ENCODE measurements around the gene QTRT2.

QTRT2 gene

DNA sequence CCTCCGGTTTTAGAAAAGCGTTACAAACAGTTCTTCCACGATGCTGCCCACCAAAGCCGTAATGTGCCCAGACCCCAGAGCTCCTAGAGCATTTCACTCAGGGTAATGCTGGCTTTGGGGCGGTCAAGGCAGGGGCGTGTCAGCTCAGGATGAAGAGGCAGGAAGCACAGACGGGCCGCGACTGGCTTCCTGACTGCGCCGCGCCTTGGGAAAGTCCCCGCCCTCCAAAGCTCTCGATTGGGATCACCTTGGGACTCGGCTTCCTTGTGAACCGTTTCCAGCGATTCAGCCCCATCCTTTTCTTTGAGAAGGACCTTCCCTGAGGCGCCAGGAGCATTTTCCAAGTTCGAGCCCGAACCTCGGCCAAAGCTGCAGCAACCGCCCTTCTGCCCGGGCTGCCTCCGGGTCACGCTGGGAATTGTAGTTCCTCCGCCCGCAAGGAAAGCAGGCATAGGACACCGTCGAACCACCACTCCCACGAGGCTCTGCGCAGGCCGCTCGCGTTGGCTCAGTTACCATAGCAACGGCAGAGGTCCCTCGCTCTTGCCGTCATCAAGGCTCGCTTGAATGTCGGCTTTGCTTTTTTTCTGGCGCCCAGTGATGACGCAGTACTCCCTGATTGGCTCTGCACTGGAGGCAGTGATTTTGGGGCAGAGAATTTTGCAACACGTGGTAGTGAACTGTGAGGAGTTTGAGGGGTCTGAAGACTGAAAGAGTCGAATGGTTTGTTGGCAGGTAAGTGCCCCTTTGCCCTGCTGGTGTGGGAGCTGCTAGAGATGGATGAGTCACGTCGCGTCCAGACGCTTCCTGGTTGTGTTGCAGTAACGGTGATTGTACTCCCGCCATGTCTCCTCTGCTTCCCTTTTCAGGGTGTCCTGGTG, at the start of gene QTRT2, which contains the start of gene CCDC191:
QTRT2 (plus strand) TSS at position 608 of the 881 bp plus-strand sequence. CDS start 8,521 bp downstream, outside the sequence.
CCDC191 (minus strand) TSS at position 397 of the 881 bp plus-strand sequence; CDS start at position 337, 60 bp downstream.
- peak; percentile 100 for DNase-seq

DNA sequence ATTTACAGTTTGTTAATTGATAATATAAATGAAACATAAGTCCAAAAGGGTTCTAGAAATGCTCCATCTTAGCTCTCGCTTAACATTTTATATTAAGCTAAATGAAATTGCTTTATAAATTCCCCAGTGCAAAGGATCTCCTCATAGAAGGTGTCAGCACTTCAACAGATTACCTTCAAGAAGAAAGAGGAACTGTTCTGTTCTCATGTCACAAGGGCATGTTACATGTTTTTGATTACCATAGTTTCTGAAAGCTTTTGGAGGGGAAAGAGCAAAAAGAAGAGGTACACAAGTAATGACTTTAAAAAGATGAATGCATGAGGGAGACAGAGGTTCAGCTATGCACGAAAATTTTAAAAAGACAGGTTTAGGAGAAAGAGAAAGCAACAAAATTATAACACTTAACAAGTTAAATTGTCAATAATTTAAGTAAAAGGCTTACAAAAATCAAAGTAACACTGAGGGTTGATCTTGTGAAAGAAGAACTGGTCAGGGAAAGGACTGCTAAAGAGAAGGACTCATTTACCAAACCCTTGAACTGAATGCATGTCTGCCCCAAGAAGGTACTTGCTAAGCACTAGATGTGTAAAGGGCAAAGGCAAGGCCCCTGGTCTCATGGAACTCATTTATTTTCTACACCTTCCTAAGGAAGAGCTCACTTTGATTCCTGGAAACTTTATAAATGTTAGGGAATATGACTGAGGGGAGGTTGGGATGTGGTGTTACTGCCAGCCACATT, 45.3 kb upstream of the QTRT2 start:
- no peak for DNase-seq

DNA sequence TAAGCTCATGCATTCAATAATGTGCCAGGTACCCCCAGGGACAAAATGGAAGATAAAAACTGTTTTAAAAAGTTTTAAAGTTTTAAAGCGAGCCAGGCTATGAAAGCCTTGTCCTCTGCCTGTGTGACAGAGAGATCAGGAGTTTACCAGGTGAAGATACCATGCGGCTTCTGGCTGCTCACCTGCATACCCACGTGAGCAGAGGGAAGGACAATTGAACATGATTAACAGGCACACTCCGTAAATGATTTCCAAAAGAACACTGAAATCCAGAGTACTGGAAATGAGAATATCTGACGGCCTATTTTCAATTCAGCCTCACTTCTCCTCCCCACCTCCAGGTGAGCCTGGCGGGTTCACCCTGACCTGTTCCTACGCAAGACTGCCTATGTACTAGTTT, 42.3 kb upstream of the QTRT2 start:
- no peak for DNase-seq

DNA sequence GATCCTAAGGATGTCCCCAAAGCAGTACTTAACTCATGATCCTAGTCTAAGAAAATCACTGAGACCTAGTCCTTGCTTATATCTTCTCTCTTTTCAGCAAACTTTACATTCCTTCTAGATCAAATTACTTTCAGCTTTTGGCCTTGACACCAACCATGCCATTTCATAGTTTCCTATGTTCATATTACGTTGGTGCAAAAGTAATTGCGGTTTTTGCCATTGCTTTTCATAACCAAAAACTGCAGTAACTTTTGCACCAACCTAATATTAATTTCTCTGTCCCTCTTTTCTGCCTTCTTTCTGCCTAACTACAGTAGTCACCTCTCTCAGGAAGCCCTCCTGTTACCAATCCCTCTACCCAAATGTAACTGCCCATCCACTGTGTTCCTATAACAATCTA, 37.1 kb upstream of the QTRT2 start:
- no peak for DNase-seq

DNA sequence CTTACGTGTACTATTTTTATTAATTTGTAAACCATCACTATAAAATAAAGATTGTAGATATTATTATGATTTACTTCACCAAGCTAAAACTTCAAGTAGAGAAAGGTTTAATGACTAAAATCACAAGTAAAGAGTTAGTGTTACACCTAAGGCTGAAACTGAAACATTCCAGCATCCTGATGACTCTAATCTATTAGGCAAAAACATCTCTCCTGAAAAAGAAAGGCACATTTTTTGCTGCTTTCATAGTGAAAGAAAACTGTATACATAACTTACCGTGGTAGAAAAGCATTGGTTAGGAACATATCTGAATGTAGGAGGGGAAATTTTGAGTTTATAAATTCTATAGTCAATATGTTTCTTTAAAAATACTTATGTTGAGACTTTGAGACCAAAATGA, 35.6 kb upstream of the QTRT2 start:
- DNase-seq: no peak

DNA sequence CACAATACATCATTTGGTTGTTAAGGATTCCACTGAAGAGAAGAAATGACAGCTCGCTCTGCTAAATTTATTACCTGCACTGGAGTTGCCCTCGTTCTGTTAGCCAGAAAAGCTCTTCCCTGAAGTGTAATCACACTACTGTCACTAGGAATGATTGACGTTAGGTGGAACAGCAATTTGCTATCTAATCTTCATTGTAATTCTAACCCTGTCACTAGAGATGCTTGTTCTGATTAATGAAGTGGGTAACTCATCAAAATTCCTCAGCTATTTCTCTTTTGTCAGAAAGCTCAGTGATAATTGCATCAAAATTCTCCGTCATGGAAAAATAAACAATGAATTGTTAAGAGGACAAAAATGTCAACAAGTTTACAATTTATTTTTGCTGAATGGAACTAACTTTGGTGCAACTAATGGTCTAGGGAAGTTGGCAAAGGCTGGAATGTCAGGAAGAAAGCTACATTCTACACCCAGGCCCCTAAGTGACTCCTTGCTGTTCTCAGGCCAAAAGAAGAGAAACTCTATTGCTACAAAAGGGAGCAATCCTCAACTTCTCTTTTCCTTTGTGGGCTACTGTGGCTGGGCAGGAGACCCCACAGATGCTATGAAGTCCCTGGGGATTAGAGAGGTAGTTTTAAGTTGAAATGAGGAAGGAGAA, 34.3 kb upstream of the QTRT2 start:
- no peak for DNase-seq

DNA sequence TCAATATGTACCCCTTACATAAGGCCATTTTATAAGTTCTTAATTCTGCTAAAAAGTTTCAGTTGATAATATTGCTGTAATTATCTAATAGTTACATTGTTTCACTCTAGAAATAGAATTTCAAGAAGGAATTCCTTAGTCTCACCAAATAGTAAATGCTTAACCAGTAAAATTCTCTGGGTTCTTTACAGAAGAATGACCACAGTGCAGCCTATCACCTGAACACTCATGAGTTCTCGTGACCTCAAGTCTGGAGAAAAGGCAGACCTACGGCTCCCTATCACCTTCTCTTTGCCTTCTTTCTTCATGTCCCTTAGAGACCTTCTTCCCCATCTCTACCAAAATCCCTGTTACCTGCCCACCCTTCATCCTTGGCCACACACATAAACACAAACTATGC, 31.1 kb upstream of the QTRT2 start:
- no peak for DNase-seq

DNA sequence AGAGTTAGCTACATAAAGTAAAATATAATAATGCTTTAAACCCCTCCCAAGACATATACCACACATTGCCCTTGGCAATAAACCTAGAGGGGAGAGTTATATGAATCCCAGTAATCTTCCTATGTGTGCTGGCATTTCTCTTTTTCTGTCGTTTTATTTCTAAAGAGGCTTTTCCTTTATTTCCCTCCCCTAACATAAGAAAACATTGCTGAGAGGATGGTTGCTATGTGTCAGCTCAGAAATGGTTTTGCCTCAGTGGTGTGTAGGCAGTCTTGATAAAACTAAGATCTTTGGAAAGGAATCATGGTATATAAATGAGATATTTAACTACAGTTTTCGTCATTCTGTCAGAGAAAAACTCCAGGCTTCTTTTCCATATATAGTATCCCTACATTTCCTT, 30.2 kb upstream of the QTRT2 start:
- no peak for DNase-seq

DNA sequence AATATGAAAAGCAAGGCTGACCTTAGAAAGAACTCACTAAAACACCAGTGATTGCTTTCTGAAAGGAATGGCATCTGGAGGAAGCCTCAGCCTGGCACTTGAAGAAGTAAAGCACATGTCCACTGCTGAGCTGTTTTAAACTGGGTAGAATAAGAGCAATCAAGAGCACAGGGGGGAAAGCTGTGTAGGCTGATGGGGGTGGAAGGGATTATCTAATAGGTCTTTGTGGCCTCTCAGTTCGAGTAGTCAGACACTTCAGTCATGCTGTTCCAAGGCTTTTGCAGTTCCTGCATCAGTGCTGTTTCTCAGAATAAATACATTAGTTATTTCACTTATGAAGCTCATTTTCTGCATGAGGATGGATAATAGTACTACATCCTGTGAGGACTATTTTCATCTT, 22.8 kb upstream of the QTRT2 start:
- no peak for DNase-seq

DNA sequence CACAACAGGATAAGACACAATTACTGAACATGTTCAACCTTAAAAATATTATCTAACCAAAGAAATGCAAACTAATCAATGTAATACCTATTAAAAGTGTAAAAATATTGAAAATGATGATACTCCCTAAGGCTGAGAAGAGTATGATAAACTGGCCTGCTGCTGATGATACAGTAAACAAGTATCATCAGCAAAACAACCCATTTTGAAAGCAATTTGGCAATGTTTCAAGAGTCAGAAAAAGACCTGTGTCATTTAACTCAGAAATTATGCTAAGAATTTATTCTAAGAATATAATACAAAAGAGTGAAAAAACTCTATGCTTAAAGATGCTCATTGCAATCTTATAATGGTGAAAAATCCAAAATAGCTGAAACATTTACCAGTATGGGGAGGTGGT, 22.3 kb upstream of the QTRT2 start:
- no peak for DNase-seq

DNA sequence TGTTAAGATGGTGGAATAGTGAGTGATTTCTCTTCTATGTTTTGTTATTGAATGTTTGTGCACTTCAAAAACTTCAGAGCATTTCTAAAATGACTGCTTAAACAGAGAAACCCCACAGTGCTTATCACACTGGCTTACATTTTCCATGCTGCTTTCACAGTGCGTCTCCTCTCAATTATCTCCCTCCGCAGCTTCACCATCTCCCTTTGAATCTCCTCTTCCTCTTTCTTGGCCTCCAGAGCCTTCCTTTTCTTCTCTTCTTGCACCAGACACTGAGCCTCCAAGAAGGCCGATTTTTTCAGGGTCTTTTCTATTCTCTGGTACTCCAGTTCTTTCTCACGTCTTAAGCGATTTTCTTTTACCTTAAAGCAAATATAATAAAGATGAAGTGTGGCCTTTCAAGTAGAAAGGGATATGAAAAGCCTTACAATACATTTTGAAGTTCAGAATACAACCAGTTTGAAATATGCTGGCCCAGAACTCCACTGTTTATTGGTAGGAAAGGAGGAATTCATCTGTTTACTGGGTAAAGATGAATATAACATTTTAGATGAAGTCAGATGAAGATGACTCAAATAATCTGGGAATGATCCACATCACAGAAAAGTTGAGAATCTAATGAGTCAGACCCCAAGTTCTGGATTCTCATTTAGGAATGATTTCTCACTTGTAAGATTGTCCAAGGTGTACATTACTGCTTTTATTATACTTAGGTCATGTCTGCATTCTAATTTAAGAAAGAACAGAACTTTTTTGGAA, 21.6 kb upstream of the QTRT2 start:
- no peak for DNase-seq

DNA sequence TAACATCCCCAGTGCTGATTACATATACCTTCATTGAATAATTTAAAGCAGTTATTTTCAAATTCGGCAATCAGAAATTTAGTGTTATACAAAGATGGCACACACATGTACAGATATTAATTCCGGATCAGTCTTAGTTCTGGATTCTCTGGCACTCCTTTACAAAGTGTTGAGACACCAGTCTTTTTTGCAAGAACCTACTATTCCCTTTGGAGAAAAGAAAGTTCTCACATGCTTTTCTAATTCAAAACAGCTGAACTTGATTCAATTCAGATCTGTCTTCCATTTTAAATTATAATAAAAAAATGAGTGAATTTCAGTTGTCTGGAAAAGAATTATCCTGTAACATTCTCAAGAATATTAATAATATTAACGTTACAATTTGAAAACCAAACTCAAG, 20.6 kb upstream of the QTRT2 start:
- DNase-seq: no peak

DNA sequence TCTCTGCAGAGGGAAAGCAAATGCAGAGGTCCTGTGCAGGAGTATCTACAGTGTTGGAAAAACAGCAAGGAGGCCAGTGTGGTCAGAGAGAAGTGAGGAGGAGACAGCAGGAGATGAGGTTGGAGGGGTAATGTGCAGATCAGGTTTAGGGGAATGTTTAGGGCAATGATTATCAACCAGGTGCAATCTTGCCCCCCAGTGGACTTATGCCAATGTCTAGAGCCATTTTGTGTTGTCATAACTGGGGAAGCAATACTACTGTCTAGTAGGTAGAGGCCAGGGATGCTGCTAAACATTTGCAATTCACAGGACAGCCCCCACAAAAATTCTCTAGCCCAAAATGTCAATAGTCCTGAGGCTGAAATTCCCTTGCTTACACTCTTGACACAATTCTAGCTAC, 13.3 kb upstream of the QTRT2 start:
- no peak for DNase-seq

DNA sequence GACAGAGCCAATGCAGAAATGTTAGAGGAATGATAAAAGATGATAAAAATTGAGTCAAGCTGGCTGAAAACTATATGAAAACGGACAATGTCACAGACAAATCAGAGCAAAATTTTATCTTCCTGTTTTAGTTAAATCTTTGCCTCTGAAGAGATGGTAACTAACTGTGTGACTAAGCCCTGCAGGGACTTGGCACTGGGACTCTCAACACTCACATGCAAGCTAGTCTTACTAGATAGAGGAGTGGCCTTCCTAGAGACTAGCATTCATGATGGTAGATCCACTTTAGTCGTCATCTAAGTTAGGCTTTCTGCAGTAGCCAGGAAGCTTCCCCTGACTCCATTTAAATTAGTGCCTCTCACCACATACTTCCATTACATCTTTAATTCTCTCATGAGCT, 4.3 kb upstream of the QTRT2 start:
- no peak for DNase-seq

DNA sequence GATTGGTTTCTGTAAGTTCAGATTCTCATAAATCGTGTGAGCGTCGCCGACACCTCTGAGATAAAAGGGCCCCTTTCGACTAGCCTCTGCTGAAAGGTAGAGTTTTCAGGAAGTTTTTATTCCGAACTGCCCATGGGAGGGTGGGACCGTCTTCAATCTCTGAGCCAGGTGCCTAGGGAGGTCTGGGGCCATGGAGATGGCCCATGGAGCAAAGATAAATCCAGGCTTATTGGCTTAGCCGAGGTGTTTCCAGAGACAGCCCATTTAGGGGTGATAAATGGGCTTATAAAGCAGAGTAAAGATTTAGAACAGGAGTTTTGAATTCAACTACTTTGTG, 442 bp downstream of the QTRT2 start:
- DNase-seq: no peak

DNA sequence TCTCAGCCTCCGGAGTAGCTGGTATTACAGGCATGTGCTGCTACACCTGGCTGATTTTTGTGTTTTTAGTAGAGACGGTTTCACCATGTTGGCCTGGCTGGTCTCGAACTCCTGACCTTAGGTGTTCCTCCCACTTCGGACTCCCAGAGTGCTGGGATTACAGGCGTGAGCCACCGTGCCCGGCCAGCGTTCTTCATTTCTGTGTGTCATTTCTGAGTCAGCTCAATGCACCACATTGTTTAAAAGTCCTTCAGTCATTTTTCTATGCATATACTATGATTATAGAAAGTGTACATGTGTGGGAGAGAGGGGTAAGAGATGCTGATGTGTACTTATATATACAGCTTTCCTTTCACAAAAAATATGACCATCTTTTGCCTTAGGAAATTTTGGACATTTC, 2.1 kb downstream of the QTRT2 start:
- no peak for DNase-seq

DNA sequence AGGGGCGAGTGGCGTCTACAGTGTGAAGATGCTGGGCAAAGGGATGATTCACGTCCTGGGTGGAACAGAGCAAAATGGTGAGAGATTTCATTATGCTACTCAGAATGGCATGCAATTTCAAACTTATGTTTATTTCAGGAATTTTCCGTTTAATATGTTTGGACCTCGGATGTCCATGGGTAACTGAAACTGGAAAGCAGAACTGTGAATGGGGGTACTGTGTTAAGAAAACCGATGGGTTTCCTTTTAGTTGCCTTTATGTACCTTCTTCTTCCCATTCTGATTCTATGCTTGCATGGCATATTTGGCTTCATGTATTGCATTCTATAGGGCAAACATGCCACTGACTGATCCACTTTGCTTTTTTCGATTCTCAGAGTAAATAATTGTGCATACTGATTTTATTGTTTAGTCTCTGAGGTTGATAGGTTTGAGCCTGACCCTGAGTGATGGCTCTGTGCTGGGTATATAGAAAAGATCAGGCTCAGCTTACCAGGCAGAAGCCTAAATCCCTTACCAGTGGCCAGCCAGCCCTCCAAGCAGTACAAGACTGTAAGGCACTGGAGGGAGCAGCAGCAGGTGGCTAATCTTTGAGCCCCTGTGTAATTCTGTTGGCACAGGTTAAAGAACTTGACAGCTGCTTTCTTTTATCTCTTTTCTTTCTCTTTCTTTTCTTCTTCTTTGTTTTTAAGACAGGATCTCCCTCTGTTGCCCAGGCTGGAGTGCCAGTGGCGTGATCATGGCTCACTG, 4.5 kb downstream of the QTRT2 start:
- DNase-seq: no peak

DNA sequence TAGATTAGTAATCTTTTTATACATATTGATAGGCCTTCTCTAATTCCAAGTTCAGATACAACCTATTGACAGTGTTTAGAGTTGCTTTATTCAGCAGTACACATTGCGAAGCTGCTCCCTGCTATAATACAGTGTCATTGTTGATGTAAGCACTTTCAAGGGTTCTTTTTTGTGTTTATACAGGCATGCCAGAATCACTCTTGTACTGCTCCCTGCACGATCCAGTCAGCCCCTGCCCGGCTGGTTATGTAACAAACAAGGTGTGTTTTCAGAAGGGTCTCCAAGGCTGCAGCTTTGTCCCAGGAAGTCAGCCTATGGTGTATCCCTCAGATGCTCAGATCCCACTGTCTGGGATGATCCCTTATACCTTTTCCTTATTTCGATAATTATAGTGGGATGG, 11.3 kb downstream of the QTRT2 start:
- no peak for DNase-seq

DNA sequence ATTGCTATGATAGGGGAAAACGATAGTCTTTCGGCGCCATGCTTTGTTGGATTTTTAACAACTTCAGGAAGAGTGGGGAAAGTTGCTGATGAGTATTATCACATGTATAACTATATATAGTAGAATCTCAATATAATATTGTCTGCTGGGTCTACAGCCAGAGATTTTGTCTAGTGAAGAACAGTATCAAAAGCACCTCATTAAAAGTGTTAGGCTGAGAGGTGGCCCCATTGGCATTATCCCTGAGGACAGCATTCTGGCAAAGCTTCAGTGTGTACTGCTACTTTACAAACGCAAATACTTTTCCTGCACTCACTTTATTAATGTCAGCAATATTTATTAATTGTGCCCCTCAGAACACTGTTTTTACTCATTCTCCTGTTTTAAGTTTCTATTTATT, 11.8 kb downstream of the QTRT2 start:
- no peak for DNase-seq

DNA sequence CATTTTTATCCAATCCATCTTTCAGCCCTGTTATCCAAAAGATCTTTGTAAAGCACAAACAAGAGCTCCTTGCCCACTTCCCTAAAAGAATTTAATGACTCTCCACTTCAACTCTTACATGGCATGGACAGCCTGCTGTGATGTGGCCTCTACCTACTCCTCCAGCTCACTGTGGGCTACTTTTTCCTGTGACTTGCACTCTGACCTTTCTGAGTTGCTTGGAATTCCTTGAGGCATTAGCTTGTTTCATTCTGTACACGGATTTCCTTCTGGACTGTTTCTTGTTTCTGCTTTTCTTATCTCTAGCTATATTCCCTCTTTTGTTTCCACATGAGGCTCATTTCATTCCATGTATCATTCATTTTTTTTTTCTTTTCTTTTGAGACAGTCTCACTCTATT, 15.2 kb downstream of the QTRT2 start:
- no peak for DNase-seq

DNA sequence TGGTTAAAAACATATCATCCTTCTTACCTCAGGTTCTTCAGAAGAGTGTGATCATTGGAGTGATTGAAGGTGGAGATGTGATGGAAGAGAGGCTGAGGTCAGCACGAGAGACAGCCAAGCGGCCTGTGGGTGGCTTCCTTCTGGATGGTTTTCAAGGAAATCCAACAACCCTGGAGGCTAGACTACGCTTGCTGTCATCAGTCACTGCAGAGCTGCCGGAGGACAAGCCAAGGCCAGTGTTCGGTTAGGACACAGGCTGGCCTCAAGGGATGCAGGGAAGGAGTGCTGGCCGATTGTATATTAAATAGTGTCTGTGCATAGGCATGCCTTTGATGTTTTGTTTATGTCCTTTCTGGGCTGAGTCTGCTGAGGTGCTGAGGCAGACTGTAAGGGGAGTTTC, 20.2 kb downstream of the QTRT2 start:
- DNase-seq: no peak

DNA sequence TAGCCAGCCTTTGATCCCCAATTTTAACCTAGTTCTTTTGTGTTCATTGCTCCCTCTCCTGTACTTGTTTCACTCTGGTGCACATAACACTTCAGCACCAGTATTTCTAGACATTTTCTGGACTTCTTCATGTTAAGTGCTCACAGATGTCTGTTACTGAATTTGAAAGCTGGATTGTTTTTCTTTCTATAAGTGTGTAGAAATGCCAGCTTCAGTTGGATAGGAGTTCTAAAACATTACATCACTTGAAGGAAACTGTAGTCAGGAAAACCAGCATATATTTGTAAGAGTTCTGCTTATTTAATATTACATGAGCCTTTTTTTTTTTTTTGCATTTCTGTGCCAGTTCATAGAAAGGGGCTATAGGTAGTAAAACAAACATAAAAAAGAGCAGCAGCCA, 21.6 kb downstream of the QTRT2 start:
- no peak for DNase-seq
